K562 (cell line): ENCODE data around the gene DOK7. TPM values are rescaled to one million over a fixed set of nuclear protein-coding genes. Genes with fewer than 3 reads are reported as not detected.

Source experiments
- ATAC-seq: fragments of 200-7000 bp; cut with Tn5 transposase; 3 replicates; pipeline ENCODE4 v1.9.1; 2020; ENCODE audit warnings: moderate library complexity
- BruUV-seq: library from RNA; stranded (reverse); fragments of 400-500 nt; replicated peaks from 2 replicates; lab custom pipeline; 2021; lab: Mats Ljungman, UMichigan
- CTCF ChIA-PET: fragments of 300-600 bp; formaldehyde crosslinking; extraction: SDS; loops from one replicate; lab custom pipeline; 2021; ENCODE audit warnings: low intra/inter-chr PET ratio; lab: Yijun Ruan, JAX
- POLR2A ChIA-PET: fragments of 300-600, 350-650 bp; sonication (Branson Sonifier 250); formaldehyde crosslinking; extraction: SDS; loops from one replicate; lab custom pipeline; 2021; ENCODE audit warnings: antibody characterized with exemption, inconsistent platforms; lab: Yijun Ruan, JAX
- DNase-seq, 4 experiments: peaks; one replicate each; pipeline versions ENCODE4 v3.0.0 to v3.0.0-alpha.2; 2011 to 2018; ENCODE audit warnings: low spot score in 3 of 4, mixed read lengths in 3 of 4; ENCODE audit errors: extremely low read depth in 1 of 4
- FAIRE-seq: peaks from 2 replicates; lab custom pipeline; 2011; peaks lifted over from hg19 to GRCh38; lab: Jason Lieb, UNC
- H2AFZ ChIP-seq: 2 replicates; pipeline ENCODE4 v1.6.0; 2011; ENCODE audit warnings: low read depth, low read length, control low read depth, inconsistent platforms
- H3K27ac ChIP-seq: fragments of 200-600 bp; 3 replicates; pipeline ENCODE4 v1.8.0; 2011; ENCODE audit warnings: low read depth, mild to moderate bottlenecking, control low read depth, inconsistent platforms, low read length, moderate library complexity, mixed read lengths; ENCODE audit errors: extremely low read depth
- H3K27me3 ChIP-seq, 2 experiments: fragments of 300-600 bp in 1 of 2; 2 replicates in 1 of 2; 3 replicates in 1 of 2; pipeline versions ENCODE4 v1.6.0 to v1.8.0; 2011; ENCODE audit warnings: inconsistent platforms in 2 of 2, low read length in 2 of 2, mild to moderate bottlenecking in 1 of 2, mixed read lengths in 1 of 2, moderate library complexity in 1 of 2; ENCODE audit not compliant: control insufficient read depth in 2 of 2, insufficient read depth in 2 of 2
- H3K36me3 ChIP-seq: fragments of 300-600 bp; 3 replicates; pipeline ENCODE4 v1.8.0; 2011; ENCODE audit warnings: mild to moderate bottlenecking, low read length, inconsistent platforms; ENCODE audit not compliant: control insufficient read depth, insufficient read depth
- H3K4me1 ChIP-seq, 2 experiments: fragments of 200-600 bp in 1 of 2; replicated peaks in 1 of 2; 2 replicates in 1 of 2; 3 replicates in 1 of 2; pipeline versions ENCODE4 v1.5.1 to v1.8.0; 2011; ENCODE audit warnings: inconsistent platforms in 2 of 2, low read length in 2 of 2, mild to moderate bottlenecking in 1 of 2, mixed read lengths in 1 of 2, moderate library complexity in 1 of 2; ENCODE audit not compliant: control insufficient read depth in 2 of 2, insufficient read depth in 2 of 2
- H3K4me2 ChIP-seq: 2 replicates; pipeline ENCODE4 v1.6.1; 2011; ENCODE audit warnings: low read length, control low read depth, inconsistent platforms, mixed read lengths; ENCODE audit not compliant: insufficient read depth
- H3K4me3 ChIP-seq: fragments of 200-600 bp; sonication (generic), shearing (Covaris generic); 2 replicates; pipeline ENCODE4 v1.5.1; 2016; ENCODE audit warnings: control low read depth, inconsistent platforms
- H3K79me2 ChIP-seq: fragments of 200-600 bp; 3 replicates; pipeline ENCODE4 v1.8.0; 2011; ENCODE audit warnings: low read length, inconsistent platforms; ENCODE audit not compliant: control insufficient read depth, insufficient read depth
- H3K9ac ChIP-seq, 2 experiments: 2 replicates each; pipeline versions ENCODE4 v1.6.0 to v1.6.1; 2011; ENCODE audit warnings: low read depth in 2 of 2, low read length in 2 of 2, control low read depth in 1 of 2, inconsistent platforms in 1 of 2, mild to moderate bottlenecking in 1 of 2, mixed read lengths in 1 of 2; ENCODE audit not compliant: insufficient read depth in 1 of 2
- H3K9me1 ChIP-seq: one replicate; pipeline ENCODE4 v1.6.0; 2011; ENCODE audit warnings: inconsistent platforms, mild to moderate bottlenecking, low read length, moderate library complexity; ENCODE audit not compliant: control insufficient read depth, insufficient read depth
- H3K9me3 ChIP-seq: replicated peaks from 2 replicates; pipeline ENCODE4 v1.5.1; 2011; ENCODE audit warnings: low read depth, low read length, inconsistent platforms; ENCODE audit not compliant: control insufficient read depth, insufficient read depth
- H4K20me1 ChIP-seq: replicated peaks from 2 replicates; pipeline ENCODE4 v1.6.1; 2011; ENCODE audit warnings: low read length, inconsistent platforms, mixed read lengths; ENCODE audit not compliant: control insufficient read depth, insufficient read depth
- CBFB ChIP-seq: sonication (generic); formaldehyde crosslinking; IDR thresholded peaks from 2 replicates; pipeline ENCODE4 v1.4.0; 2020; ENCODE audit warnings: mild to moderate bottlenecking, missing genetic modification reagents
- CBX1 ChIP-seq: sonication (generic); IDR thresholded peaks from 2 replicates; pipeline ENCODE4 v1.6.1; 2016; ENCODE audit warnings: antibody characterized with exemption, low read depth, mild to moderate bottlenecking
- HCFC1 ChIP-seq: IDR thresholded peaks from 2 replicates; pipeline ENCODE4 v1.6.1; 2012; ENCODE audit warnings: low read depth, low read length, improper control_type of control experiment
- HMG20A ChIP-seq: fragments of 450-650 bp; formaldehyde crosslinking; conservative IDR thresholded peaks from 2 replicates; pipeline ENCODE4 v1.4.0; 2020; ENCODE audit warnings: mild to moderate bottlenecking, mixed read lengths
- RFX1 ChIP-seq: fragments of 450-650 bp; IDR thresholded peaks from 2 replicates; pipeline ENCODE4 v1.6.1; 2016; ENCODE audit warnings: mild to moderate bottlenecking, moderate library complexity
- SMARCB1 ChIP-seq: IDR thresholded peaks from 2 replicates; pipeline ENCODE4 v1.6.1; 2011; ENCODE audit warnings: improper control_type of control experiment, low read depth; ENCODE audit not compliant: insufficient read length
- SMC3 ChIP-seq: conservative IDR thresholded peaks from 2 replicates; pipeline ENCODE4 v1.6.1; 2011; ENCODE audit warnings: low read depth, low read length, improper control_type of control experiment; ENCODE audit not compliant: insufficient read depth
- ZBTB7A ChIP-seq: IDR thresholded peaks from 2 replicates; pipeline ENCODE4 v1.6.1; 2011; ENCODE audit warnings: low read depth, mild to moderate bottlenecking, low read length, moderate library complexity, borderline replicate concordance; ENCODE audit not compliant: control insufficient read depth
- ZNF431 ChIP-seq: sonication (generic); formaldehyde crosslinking; IDR thresholded peaks from 2 replicates; pipeline ENCODE4 v1.8.0; 2022; ENCODE audit warnings: mild to moderate bottlenecking, missing genetic modification reagents
- ZNF717 ChIP-seq: fragments of 250-450 bp; sonication (Bioruptor Pico); IDR thresholded peaks from 2 replicates; pipeline ENCODE4 v1.5.0; 2021
- WGBS: fragments of 100-300 bp; shearing (Covaris generic); methylation state at CpG from one replicate; pipeline ENCODE4 v1.1.6; 2016; ENCODE audit warnings: low coverage, mixed read lengths; ENCODE audit not compliant: insufficient coverage; ENCODE audit errors: missing lambda C conversion rate; 5-methylcytosine and 5-hydroxymethylcytosine counted together
- in situ Hi-C: fragments of 300-500 bp; cut with MboI; formaldehyde crosslinking; loops from 4 replicates; pipeline ENCODE4 v1.15.0; 2018; ENCODE audit warnings: inconsistent platforms, mixed read lengths
- intact Hi-C: fragments of 100-400 bp; cut with micrococcal nuclease; formaldehyde crosslinking; loops from 2 replicates; pipeline ENCODE4 v1.14.2; 2022
- polyA plus RNA-seq, 8 experiments: library from polyadenylated mRNA; depleted of rRNA in 4 of 8; stranded (reverse) in 5 of 8; unstranded in 3 of 8; fragments of >200 nt; fragmentation: Nextera tagmentation in 2 of 8; fragmentation: Illumina TruSeq in 1 of 8; extraction: Ambion mirVana in 2 of 8; extraction: Trizol in 1 of 8; gene quantifications; 2 replicates each; pipeline versions ENCODE4 v1.2.1 to v1.2.3, GENCODE V29; 2011 to 2014; ENCODE audit warnings: inconsistent platforms in 1 of 8, missing spikeins in 1 of 8
- total RNA-seq, 7 experiments: library from RNA; depleted of rRNA in 6 of 7; stranded (reverse); fragments of >200 nt in 6 of 7; fragmentation: Illumina TruSeq in 2 of 7; extraction: Trizol in 2 of 7; gene quantifications; 2 replicates each; pipeline versions ENCODE4 v1.2.1 to v1.2.3, GENCODE V29; 2011 to 2021; ENCODE audit warnings: low replicate concordance in 1 of 7
- TF ChIP-seq, protein P1 (sequence below), 3 experiments: IDR thresholded peaks in 2 of 3; conservative IDR thresholded peaks in 1 of 3; 2 replicates each; pipeline ENCODE4 v1.5.1; 2011 to 2012; ENCODE audit warnings: low read length in 3 of 3, mild to moderate bottlenecking in 3 of 3, control low read depth in 2 of 3, improper control_type of control experiment in 1 of 3, inconsistent platforms in 1 of 3, low read depth in 1 of 3, mixed read lengths in 1 of 3, moderate library complexity in 1 of 3; ENCODE audit not compliant: insufficient read depth in 2 of 3
- TF ChIP-seq, protein P2 (sequence below), 2 experiments: fragments of 450-650 bp; formaldehyde crosslinking in 1 of 2; IDR thresholded peaks; 2 replicates each; pipeline versions ENCODE4 v1.4.0 to v1.6.1; 2014 to 2020; ENCODE audit warnings: mild to moderate bottlenecking in 2 of 2, borderline replicate concordance in 1 of 2, low read depth in 1 of 2

DOK7 gene
- total and polyA plus RNA-seq, 9 of the 15 experiments (the other 6 are each of a cell fraction or from before 2014, with no cell fraction given), result not detected

DNA sequence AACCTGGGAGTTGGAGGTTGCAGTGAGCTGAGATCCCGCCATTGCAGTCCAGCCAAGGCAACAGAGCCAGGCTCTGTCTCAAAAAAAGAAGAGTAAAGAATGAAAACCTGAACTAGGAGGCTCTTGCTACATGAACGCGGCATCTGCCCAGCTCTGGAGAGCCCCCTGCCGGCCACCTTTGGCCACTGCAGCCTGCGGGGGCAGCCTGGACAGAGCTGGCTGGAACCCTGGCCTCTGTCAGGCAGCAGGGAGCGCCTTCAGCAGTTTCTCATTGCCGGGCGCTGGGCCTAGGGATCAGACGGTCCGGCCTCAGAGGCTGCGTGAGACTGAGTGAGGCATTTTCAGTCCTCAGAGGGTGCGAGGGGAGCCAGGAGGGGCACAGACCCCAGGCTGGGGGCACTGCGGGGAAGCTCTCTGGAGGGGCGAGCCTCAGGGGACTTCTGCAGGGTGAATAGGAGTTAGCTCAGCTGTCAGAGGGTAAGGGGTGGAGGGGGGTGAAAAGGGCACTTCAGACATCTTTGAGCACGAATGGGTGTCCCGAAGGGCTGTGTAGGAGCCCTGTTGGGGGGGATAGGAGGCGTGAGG is 17.5 kb downstream of the DOK7 start:
- Histone ChIP-seq H2AFZ (0 out of 2 replicates have a peak overlapping the region, but pooled peaks have one; percentile 31), H3K9ac (no peak overlapping the region), H3K27ac (no peak overlapping the region), H3K79me2 (no peaks in the 10 kb centered on the region), H3K36me3 (no peaks in the 10 kb centered on the region), H4K20me1 (peaks cover 8% of the 10 kb centered on the region; the same call in 1 of the 2 replicates), H3K4me3 (no peak overlapping the region), H3K27me3 (peaks cover 32 to 79% of the 10 kb centered on the region in 2 experiments; a peak in 4 of 5 replicates), H3K4me2 (no peak overlapping the region), H3K9me3 (no peaks in the 10 kb centered on the region), H3K4me1 (peaks cover 0 to 48% of the 10 kb centered on the region in 2 experiments; a peak in 2 of 5 replicates), H3K9me1 (no peaks in the 10 kb centered on the region)
- CTCF ChIA-PET, result interaction anchor here (0.6 to 1.5 kb wide), 5 partner anchors 10 to 374 kb away, joined by 3 to 4 read pairs (median 4); no protein-coding TSS in a partner anchor
- POLR2A ChIA-PET, result interaction anchor here (0.6 to 0.9 kb wide), 3 partner anchors 37 to 461 kb away, joined by 3 read pairs; no protein-coding TSS in a partner anchor
- DNase-seq, result peak; percentile 83 to 90 (median 86)
- FAIRE-seq, result peak; percentile 92
- in situ Hi-C loops, result no loop called here
- no TSS peak for BruUV-seq
- intact Hi-C loops, result loop anchor here (1.0 kb wide), 1 partner anchor 400 kb away; no protein-coding TSS in a partner anchor
- peak; percentile 94 for ATAC-seq
- WGBS, result 15% methylated on average over 11 of the region's 17 CpGs
- TF ChIP-seq, protein P1, sequence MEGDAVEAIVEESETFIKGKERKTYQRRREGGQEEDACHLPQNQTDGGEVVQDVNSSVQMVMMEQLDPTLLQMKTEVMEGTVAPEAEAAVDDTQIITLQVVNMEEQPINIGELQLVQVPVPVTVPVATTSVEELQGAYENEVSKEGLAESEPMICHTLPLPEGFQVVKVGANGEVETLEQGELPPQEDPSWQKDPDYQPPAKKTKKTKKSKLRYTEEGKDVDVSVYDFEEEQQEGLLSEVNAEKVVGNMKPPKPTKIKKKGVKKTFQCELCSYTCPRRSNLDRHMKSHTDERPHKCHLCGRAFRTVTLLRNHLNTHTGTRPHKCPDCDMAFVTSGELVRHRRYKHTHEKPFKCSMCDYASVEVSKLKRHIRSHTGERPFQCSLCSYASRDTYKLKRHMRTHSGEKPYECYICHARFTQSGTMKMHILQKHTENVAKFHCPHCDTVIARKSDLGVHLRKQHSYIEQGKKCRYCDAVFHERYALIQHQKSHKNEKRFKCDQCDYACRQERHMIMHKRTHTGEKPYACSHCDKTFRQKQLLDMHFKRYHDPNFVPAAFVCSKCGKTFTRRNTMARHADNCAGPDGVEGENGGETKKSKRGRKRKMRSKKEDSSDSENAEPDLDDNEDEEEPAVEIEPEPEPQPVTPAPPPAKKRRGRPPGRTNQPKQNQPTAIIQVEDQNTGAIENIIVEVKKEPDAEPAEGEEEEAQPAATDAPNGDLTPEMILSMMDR (IDR thresholded peaks at IDR 0.05 in 2 of 3, conservative IDR thresholded peaks at IDR 0.05 in 1 of 3; ENCODE audit: insufficient read depth in 2 of 3, low read depth in 1 of 3, low read length in 3 of 3), result peak; percentile 98
- TF ChIP-seq SMC3, result peak; percentile 81
- no peak for TF ChIP-seq RFX1
- no peak for TF ChIP-seq HMG20A
- TF ChIP-seq, protein P2, sequence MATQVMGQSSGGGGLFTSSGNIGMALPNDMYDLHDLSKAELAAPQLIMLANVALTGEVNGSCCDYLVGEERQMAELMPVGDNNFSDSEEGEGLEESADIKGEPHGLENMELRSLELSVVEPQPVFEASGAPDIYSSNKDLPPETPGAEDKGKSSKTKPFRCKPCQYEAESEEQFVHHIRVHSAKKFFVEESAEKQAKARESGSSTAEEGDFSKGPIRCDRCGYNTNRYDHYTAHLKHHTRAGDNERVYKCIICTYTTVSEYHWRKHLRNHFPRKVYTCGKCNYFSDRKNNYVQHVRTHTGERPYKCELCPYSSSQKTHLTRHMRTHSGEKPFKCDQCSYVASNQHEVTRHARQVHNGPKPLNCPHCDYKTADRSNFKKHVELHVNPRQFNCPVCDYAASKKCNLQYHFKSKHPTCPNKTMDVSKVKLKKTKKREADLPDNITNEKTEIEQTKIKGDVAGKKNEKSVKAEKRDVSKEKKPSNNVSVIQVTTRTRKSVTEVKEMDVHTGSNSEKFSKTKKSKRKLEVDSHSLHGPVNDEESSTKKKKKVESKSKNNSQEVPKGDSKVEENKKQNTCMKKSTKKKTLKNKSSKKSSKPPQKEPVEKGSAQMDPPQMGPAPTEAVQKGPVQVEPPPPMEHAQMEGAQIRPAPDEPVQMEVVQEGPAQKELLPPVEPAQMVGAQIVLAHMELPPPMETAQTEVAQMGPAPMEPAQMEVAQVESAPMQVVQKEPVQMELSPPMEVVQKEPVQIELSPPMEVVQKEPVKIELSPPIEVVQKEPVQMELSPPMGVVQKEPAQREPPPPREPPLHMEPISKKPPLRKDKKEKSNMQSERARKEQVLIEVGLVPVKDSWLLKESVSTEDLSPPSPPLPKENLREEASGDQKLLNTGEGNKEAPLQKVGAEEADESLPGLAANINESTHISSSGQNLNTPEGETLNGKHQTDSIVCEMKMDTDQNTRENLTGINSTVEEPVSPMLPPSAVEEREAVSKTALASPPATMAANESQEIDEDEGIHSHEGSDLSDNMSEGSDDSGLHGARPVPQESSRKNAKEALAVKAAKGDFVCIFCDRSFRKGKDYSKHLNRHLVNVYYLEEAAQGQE (IDR thresholded peaks at IDR 0.05; ENCODE audit: borderline replicate concordance), result peak; percentile 65
- TF ChIP-seq, protein P2 (CRISPR knock-in tag; IDR thresholded peaks at IDR 0.05; ENCODE audit: low read depth), result no peak
- TF ChIP-seq ZNF431 (CRISPR knock-in tag), result no peak
- TF ChIP-seq CBFB (CRISPR knock-in tag), result no peak
- no peak for TF ChIP-seq CBX1
- TF ChIP-seq ZBTB7A, result no peak
- no peak for TF ChIP-seq ZNF717 (CRISPR knock-in tag)
- TF ChIP-seq HCFC1, result 0 out of 2 replicates have a peak, but pooled peaks have one; percentile 21
- TF ChIP-seq SMARCB1, result no peak
